ENCODE data around the gene FOXE3. TPM values are rescaled to one million over a fixed set of nuclear protein-coding genes. Genes with fewer than 3 reads are reported as not detected.

FOXE3 gene
- total and polyA plus RNA-seq, 2 of the 8 experiments (the other 6 are each of a cell fraction or from before 2014, with no cell fraction given): 0.18 TPM; not detected in 1

- no peak overlapping the region for H2BK5ac ChIP-seq (ENCODE audit: low read depth, low read length)
- H3K79me1 ChIP-seq (ENCODE audit: low read depth, low read length): no peaks in the 10 kb centered on the region
- ChIA-PET CTCF (ENCODE audit: partially characterized antibody) (interaction anchor here (0.5 to 4.2 kb wide), 9 partner anchors 8 to 177 kb away, joined by 3 to 46 read pairs (median 4); no protein-coding TSS in a partner anchor), POLR2A (ENCODE audit: partially characterized antibody) (no interaction called here)
- H2BK120ac ChIP-seq (replicated peaks; ENCODE audit: low read depth, low read length): no peak overlapping the region
- no peak overlapping the region for H2BK12ac ChIP-seq (ENCODE audit: low read depth, low read length)
- no peak overlapping the region for H4K8ac ChIP-seq (ENCODE audit: extremely low read depth, insufficient read depth, low read length)
- no peaks in the 10 kb centered on the region for H3K4me1 ChIP-seq (replicated peaks in 1 of 4; ENCODE audit: control insufficient read depth in 3 of 4, insufficient read depth in 4 of 4, low read length in 3 of 4)
- H4K20me1 ChIP-seq (replicated peaks in 1 of 2; ENCODE audit: control insufficient read depth in 1 of 2, insufficient read depth in 2 of 2, low read length in 2 of 2): no peaks in the 10 kb centered on the region
- DNase-seq (ENCODE audit: low read depth in 1 of 2, low spot score in 2 of 2) (no peak), FAIRE-seq (no peak)
- H3K23ac ChIP-seq (ENCODE audit: insufficient read length): no peak overlapping the region
- no peak overlapping the region for H3K56ac ChIP-seq (replicated peaks; ENCODE audit: insufficient read length, low read depth, low read length)
- H3K27me3 ChIP-seq (replicated peaks in 1 of 4; ENCODE audit: control insufficient read depth in 3 of 4, extremely low read depth in 1 of 4, insufficient read depth in 3 of 4, low read length in 3 of 4): peaks cover 0 to 4% (median under 1%) of the 10 kb centered on the region in 4 experiments; a peak in 3 of 7 replicates
- H3K23me2 ChIP-seq (ENCODE audit: low read depth, low read length): no peaks in the 10 kb centered on the region
- H3K14ac ChIP-seq (ENCODE audit: insufficient read length): no peak overlapping the region
- no peak overlapping the region for H3K4me3 ChIP-seq (ENCODE audit: extremely low read depth in 1 of 4, insufficient read depth in 2 of 4, low read depth in 3 of 4, low read length in 4 of 4)
- H3K36me3 ChIP-seq (ENCODE audit: control insufficient read depth in 2 of 4, insufficient read depth in 4 of 4, low read length in 3 of 4): no peaks in the 10 kb centered on the region
- H4K5ac ChIP-seq (ENCODE audit: insufficient read length, low read depth, low read length): no peak overlapping the region
- H3K79me2 ChIP-seq (ENCODE audit: control insufficient read depth in 1 of 2, insufficient read depth in 2 of 2, low read length in 2 of 2): no peaks in the 10 kb centered on the region
- no peak overlapping the region for H3K18ac ChIP-seq (ENCODE audit: extremely low read depth, low read length)
- no peak overlapping the region for H2AK5ac ChIP-seq (ENCODE audit: low read depth, low read length)
- H2AFZ ChIP-seq (ENCODE audit: low read length): no peak overlapping the region
- no peak overlapping the region for H3K4me2 ChIP-seq (ENCODE audit: insufficient read depth in 1 of 2, low read depth in 2 of 2, low read length in 2 of 2)
- no peak overlapping the region for H3K9ac ChIP-seq (replicated peaks in 1 of 4; ENCODE audit: extremely low read depth in 1 of 4, low read depth in 3 of 4, low read length in 3 of 4)
- no peak overlapping the region for H3K27ac ChIP-seq (ENCODE audit: low read depth, low read length)
- H2BK20ac ChIP-seq (ENCODE audit: low read length): no peak overlapping the region
- WGBS, 2 experiments (ENCODE audit: extremely low coverage in 1 of 2, insufficient coverage in 1 of 2, insufficient read length in 1 of 2, insufficient replicate concordance in 2 of 2, low coverage in 1 of 2, low lambda C conversion rate in 2 of 2, missing lambda C conversion rate in 1 of 2): 86% methylated on average over 6 of the region's 6 CpGs; no CpG with 5 or more reads in 1 of the 2 experiments
- no peaks in the 10 kb centered on the region for H3K9me3 ChIP-seq (ENCODE audit: insufficient read depth in 2 of 2, low read depth in 1 of 2, low read length in 1 of 2)
- H3K4ac ChIP-seq (replicated peaks; ENCODE audit: insufficient read length, low read depth, low read length): no peak overlapping the region
- H4K91ac ChIP-seq (replicated peaks; ENCODE audit: insufficient read length, low read length): no peak overlapping the region
- no peak overlapping the region for H2BK15ac ChIP-seq (ENCODE audit: low read length)
- TF ChIP-seq CBX8 (IDR thresholded peaks at IDR 0.05; ENCODE audit: borderline replicate concordance, low read depth, low read length) (no peak), ZNF274 (IDR thresholded peaks at IDR 0.05; ENCODE audit: borderline replicate concordance, extremely low read depth, low read length) (no peak), BRCA1 (IDR thresholded peaks at IDR 0.05; ENCODE audit: low read depth, low read length) (no peak)
Measured at GRCh38 chr1:47396671-47397196, 19.4 kb upstream of the FOXE3 start.

Data from H1 (cell line).